HG02884 (cell line): Measurements from ENCODE around the gene CYP2A7.
"Not testable (repeated sequence)": the region's sequence is repeated elsewhere in the genome, so short reads cannot be mapped to it uniquely, and the experiment has no call there.

Experiments used
- ATAC-seq: cut with Tn5 transposase; IDR thresholded peaks from one replicate; pipeline ENCODE4 v1.9.1; 2021; ENCODE audit warnings: mild to moderate bottlenecking, moderate library complexity; ENCODE audit not compliant: unreplicated experiment

The CYP2A7 gene

GRCh38 chr19:40882062-40882461 is at the start of gene CYP2A7:
CYP2A7 (minus strand) TSS chr19:40882231; CDS start chr19:40882210, 21 bp downstream.
- not testable (repeated sequence) for ATAC-seq

- ATAC-seq = not testable (repeated sequence)
Observed at GRCh38 chr19:40930799-40931198, 48.8 kb upstream of the CYP2A7 start.

GRCh38 chr19:40929942-40930341 is 47.9 kb upstream of the CYP2A7 start:
- not testable (repeated sequence) for ATAC-seq

- ATAC-seq = no peak
Observed at GRCh38 chr19:40928850-40929249, 46.8 kb upstream of the CYP2A7 start.

- ATAC-seq = no peak
Observed at GRCh38 chr19:40927567-40927966, 45.5 kb upstream of the CYP2A7 start.

GRCh38 chr19:40926276-40926675 is 44.2 kb upstream of the CYP2A7 start:
- ATAC-seq = not testable (repeated sequence)

GRCh38 chr19:40923934-40924391 is 41.9 kb upstream of the CYP2A7 start:
- ATAC-seq = no peak

- not testable (repeated sequence) for ATAC-seq
Observed at GRCh38 chr19:40922237-40923160, 40.5 kb upstream of the CYP2A7 start.

GRCh38 chr19:40921005-40921897 is 39.2 kb upstream of the CYP2A7 start:
- no peak for ATAC-seq

GRCh38 chr19:40920300-40921004 is 38.4 kb upstream of the CYP2A7 start:
- no peak for ATAC-seq

- not testable (repeated sequence) for ATAC-seq
Observed at GRCh38 chr19:40919530-40920299, 37.7 kb upstream of the CYP2A7 start.

GRCh38 chr19:40918303-40918702 is 36.3 kb upstream of the CYP2A7 start:
- ATAC-seq = not testable (repeated sequence)

- ATAC-seq = no peak
Observed at GRCh38 chr19:40908976-40909375, 26.9 kb upstream of the CYP2A7 start.

- ATAC-seq = no peak
Observed at GRCh38 chr19:40907968-40908735, 26.1 kb upstream of the CYP2A7 start.

GRCh38 chr19:40906512-40906911 is 24.5 kb upstream of the CYP2A7 start:
- no peak for ATAC-seq

- not testable (repeated sequence) for ATAC-seq
Observed at GRCh38 chr19:40904673-40905156, 22.7 kb upstream of the CYP2A7 start.

- ATAC-seq = not testable (repeated sequence)
Observed at GRCh38 chr19:40901975-40902750, 20.1 kb upstream of the CYP2A7 start.

GRCh38 chr19:40900521-40900920 is 18.5 kb upstream of the CYP2A7 start:
- ATAC-seq = not testable (repeated sequence)
